LNCaP clone FGC (cell line): ENCODE results near the gene KPNA3.

Source experiments
- DNase-seq: peaks from one replicate; pipeline ENCODE4 v3.0.0-alpha.2; 2011; ENCODE audit warnings: low read depth
- H3K4me3 ChIP-seq: 2 replicates; pipeline ENCODE4 v1.5.1; 2011; ENCODE audit warnings: mild to moderate bottlenecking, low read depth, low read length, control low read depth
- TF ChIP-seq, protein P1 (sequence below): IDR thresholded peaks from 2 replicates; pipeline ENCODE4 v1.5.1; 2012; ENCODE audit warnings: mild to moderate bottlenecking; ENCODE audit not compliant: control insufficient read depth, insufficient read depth; ENCODE audit errors: extremely low read depth

The KPNA3 gene

DNA sequence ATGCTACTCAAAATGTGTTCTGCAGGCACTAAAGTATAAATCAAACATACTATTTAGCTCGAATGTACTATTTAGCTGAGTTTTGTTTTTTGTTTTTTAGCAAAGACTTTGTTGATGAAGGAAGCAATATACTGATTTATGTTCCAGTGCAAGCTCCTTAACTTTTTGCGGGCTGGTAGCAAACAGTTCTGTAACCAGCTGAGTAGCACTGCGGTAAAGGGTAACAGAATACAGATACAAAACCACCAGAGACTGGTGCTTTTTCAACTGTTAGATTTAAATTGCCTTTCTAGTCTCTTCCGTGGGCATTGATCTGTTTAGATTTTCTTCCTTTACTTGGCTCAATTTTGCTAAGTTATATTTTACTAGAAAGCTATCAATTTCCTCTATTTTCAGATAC lies 39.0 kb upstream of the KPNA3 start:
- TF ChIP-seq, protein P1, sequence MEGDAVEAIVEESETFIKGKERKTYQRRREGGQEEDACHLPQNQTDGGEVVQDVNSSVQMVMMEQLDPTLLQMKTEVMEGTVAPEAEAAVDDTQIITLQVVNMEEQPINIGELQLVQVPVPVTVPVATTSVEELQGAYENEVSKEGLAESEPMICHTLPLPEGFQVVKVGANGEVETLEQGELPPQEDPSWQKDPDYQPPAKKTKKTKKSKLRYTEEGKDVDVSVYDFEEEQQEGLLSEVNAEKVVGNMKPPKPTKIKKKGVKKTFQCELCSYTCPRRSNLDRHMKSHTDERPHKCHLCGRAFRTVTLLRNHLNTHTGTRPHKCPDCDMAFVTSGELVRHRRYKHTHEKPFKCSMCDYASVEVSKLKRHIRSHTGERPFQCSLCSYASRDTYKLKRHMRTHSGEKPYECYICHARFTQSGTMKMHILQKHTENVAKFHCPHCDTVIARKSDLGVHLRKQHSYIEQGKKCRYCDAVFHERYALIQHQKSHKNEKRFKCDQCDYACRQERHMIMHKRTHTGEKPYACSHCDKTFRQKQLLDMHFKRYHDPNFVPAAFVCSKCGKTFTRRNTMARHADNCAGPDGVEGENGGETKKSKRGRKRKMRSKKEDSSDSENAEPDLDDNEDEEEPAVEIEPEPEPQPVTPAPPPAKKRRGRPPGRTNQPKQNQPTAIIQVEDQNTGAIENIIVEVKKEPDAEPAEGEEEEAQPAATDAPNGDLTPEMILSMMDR = no peak
- no peak for DNase-seq
- H3K4me3 ChIP-seq = no peak overlapping the region

DNA sequence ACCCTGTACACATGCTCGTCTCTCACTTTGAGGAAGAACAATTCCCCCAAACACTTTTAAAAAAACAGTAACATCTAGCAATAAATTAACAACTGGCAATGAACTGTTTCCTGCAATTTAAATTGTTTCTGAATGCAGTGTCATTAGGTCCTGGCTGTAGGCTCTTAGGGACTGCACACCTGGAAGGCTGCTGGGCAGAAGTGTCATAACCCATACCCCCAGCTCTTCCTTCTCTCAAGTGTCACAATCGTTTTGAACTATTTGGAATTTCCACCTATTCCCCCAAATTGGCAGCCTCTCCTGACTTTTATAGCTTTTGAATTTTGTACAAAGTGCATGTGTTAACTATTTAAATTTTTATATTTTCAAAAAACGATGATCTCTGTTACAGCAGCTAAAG lies 38.2 kb upstream of the KPNA3 start:
- no peak overlapping the region for H3K4me3 ChIP-seq
- no peak for DNase-seq
- TF ChIP-seq, protein P1 = no peak

DNA sequence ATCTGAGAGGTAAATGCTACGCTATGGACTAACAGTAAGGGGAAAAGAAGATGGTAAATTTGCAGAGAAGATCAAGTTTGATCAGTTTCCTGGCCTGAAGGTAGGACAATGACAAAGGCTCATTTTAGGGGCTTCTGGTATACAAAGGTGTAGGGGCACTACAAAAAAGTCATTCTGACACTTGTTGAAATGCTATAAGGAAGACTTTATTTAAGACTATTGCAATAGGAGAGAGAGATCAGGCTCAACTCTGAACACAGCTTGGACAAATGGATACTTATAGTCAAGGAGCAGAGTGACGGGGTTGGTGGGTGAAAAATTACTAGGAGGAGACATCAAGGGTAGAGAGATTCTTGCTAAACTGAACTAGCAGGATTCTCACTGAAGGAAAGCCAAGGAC lies 37.2 kb upstream of the KPNA3 start:
- DNase-seq = no peak

DNA sequence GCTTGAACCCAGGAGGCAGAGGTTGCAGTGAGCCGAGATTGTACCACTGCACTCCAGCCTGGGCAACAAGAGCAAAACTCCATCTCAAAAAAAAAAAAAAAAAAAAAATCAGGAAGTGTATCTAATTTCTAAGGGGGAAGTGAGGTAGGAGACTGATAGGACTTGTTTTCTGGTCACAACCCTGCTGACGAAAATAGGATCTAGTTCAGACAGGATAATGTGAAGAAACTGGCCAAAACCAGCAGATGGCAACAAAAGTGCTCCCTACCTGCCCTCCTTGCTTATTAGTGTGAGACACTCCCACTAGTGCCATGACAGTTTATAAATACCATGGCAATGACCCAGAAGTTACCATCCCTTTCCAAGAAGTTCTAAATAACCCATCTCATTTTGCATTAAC lies 36.0 kb upstream of the KPNA3 start:
- H3K4me3 ChIP-seq = no peak overlapping the region
- TF ChIP-seq, protein P1 = no peak
- no peak for DNase-seq

More for the DNA sequence above, 37.2 kb upstream of the KPNA3 start:
- no peak overlapping the region for H3K4me3 ChIP-seq
- TF ChIP-seq, protein P1 = no peak

DNA sequence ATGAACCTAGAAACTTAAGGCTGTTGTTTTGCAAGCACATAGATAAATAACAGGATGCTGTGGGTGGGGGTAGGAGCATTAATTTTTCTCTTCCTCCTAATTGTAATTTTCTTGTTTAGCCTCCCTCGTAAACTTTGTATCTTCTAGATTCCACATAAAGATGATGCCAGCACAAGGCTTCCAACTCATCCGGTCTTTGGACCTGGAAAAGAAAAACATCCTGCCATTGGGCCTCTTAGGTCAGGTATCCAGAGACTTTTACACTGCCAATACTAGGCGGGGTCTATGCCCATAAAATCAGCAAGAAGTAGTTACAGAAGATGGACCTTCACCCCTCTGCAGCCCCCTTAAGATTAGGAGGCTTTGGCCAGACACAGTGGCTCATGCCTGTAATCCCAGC lies 35.4 kb upstream of the KPNA3 start:
- TF ChIP-seq, protein P1 = no peak
- DNase-seq = no peak
- no peak overlapping the region for H3K4me3 ChIP-seq

DNA sequence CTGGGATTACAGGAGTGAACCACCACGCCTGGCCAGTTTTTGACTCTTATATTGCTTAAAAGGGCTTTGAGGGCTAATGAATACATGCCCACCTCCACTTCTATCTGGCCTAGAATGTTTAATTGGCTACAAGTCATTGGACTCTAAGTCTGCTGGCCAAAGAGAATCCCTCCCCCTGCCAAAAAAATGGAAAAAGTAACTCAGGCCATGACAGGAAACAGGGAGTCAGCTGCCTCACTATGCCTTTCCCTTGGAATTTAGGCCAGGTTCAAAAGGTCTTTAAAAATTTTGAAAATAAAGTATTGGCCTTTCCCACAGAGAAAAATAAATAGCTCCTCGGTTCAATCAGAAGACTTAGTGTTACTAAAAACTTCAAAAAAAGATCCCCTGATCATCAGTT lies 34.9 kb upstream of the KPNA3 start:
- no peak for DNase-seq
- TF ChIP-seq, protein P1 = no peak
- H3K4me3 ChIP-seq = no peak overlapping the region

DNA sequence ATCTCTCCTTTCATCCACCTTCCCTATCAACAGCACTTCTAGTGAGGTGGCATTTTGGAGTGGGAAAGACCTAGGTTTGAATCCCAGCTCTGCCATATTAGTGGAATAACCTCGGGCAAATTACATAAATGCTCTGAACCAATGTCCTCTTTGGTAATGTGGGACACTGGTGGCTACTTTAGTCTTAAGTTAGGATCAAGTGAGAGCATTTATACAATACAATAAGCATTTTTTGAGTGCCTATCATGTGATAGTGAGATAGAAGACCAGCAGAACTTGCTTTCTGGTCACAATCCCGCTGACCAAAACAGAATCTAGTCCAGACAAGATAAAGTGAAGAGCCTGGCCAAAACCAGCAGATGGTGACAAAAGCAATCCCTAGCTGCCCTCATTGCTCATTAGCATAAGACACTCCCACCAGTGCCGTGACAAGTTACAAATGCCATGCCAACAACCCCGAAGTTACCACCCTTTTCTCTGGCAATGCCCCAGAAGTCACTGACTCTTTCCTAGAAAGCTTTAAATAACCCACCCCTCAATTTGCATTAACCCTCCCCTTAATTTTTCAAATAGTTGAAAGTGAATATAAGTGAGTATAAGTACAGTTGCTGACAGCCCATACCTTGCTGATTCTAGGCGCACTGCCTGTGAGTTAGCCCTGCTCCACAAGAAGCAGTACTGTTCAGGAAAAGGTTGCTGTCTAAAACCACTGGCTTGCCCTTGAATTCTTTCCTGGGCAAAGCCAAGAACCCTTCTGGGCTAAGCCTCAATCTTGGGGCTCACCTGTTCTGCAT lies 28.9 kb upstream of the KPNA3 start:
- no peak overlapping the region for H3K4me3 ChIP-seq
- TF ChIP-seq, protein P1 = peak; percentile 33; the same call in 1 of the 2 replicates
- peak; percentile 15 for DNase-seq
